GM10266 (cell line): ENCODE data around the gene TOMM20L.
"Not testable (repeated sequence)": the region's sequence is repeated elsewhere in the genome, so short reads cannot be mapped to it uniquely, and the experiment has no call there.

ENCODE experiments used
- DNase-seq: peaks from one replicate; pipeline ENCODE4 v3.0.0; 2012; ENCODE audit errors: extremely low spot score
- CTCF ChIP-seq: IDR thresholded peaks from 2 replicates; pipeline ENCODE4 v1.5.1; 2012; ENCODE audit warnings: mild to moderate bottlenecking, low read depth; ENCODE audit not compliant: control insufficient read depth, insufficient read depth; ENCODE audit errors: missing control alignments

The TOMM20L gene

GRCh38 chr14:58395812-58396788 is at the start of gene TOMM20L:
Gene TOMM20L (plus strand): TSS chr14:58395930. CDS start chr14:58395958, 28 bp downstream.
- TF ChIP-seq CTCF, result peak; percentile 92
- DNase-seq, result peak; percentile 92

- no peak for DNase-seq
- no peak for TF ChIP-seq CTCF
These were observed 42.0 kb upstream of the TOMM20L start for GRCh38 chr14:58353516-58354299.

- no peak for TF ChIP-seq CTCF
These were observed 40.9 kb upstream of the TOMM20L start for GRCh38 chr14:58354808-58355207.

GRCh38 chr14:58356268-58356667 is 39.5 kb upstream of the TOMM20L start:
- DNase-seq, result no peak
- no peak for TF ChIP-seq CTCF

More at GRCh38 chr14:58354808-58355207, 40.9 kb upstream of the TOMM20L start:
- no peak for DNase-seq

- DNase-seq, result not testable (repeated sequence)
These were observed 33.5 kb upstream of the TOMM20L start for GRCh38 chr14:58362272-58362671.

GRCh38 chr14:58362798-58363412 is 32.8 kb upstream of the TOMM20L start:
- TF ChIP-seq CTCF, result peak; percentile 40
- DNase-seq, result peak; percentile 16

GRCh38 chr14:58364316-58364715 is 31.4 kb upstream of the TOMM20L start:
- no peak for DNase-seq
- no peak for TF ChIP-seq CTCF
